GM23338 (cell line): ENCODE data around the gene ATP9A. TPM values are rescaled to one million over a fixed set of nuclear protein-coding genes. Genes with fewer than 3 reads are reported as not detected.

Source experiments
- ATAC-seq: fragments of 200-7000 bp; cut with Tn5 transposase; 3 replicates; pipeline ENCODE4 v1.9.1; 2020
- DNase-seq: peaks from one replicate; pipeline ENCODE4 v3.0.0-alpha.2; 2015; ENCODE audit warnings: low spot score
- H2AFZ ChIP-seq: fragments of 200-600 bp; sonication (generic); 2 replicates; pipeline ENCODE4 v1.8.0; 2016; ENCODE audit warnings: antibody characterized with exemption, mild to moderate bottlenecking, moderate library complexity
- H3F3A ChIP-seq: fragments of 200-600 bp; sonication (generic); replicated peaks from 2 replicates; pipeline ENCODE4 v1.8.0; 2017; ENCODE audit warnings: antibody characterized with exemption, mixed run types, low read depth
- H3K27ac ChIP-seq: fragments of 200-600 bp; sonication (generic); 2 replicates; pipeline ENCODE4 v1.6.1; 2016; ENCODE audit warnings: low read depth
- H3K27me3 ChIP-seq: fragments of 200-600 bp; sonication (generic); 2 replicates; pipeline ENCODE4 v1.8.0; 2016; ENCODE audit warnings: mild to moderate bottlenecking, mixed run types, moderate library complexity; ENCODE audit not compliant: insufficient read depth
- H3K36me3 ChIP-seq: fragments of 200-600 bp; sonication (generic); 2 replicates; pipeline ENCODE4 v1.8.0; 2016; ENCODE audit warnings: mild to moderate bottlenecking; ENCODE audit not compliant: insufficient read depth
- H3K4me1 ChIP-seq: fragments of 200-600 bp; sonication (generic); 2 replicates; pipeline ENCODE4 v1.8.0; 2016; ENCODE audit warnings: mild to moderate bottlenecking, moderate library complexity; ENCODE audit not compliant: insufficient read depth
- H3K4me2 ChIP-seq: fragments of 200-600 bp; sonication (generic); 2 replicates; pipeline ENCODE4 v1.7.1; 2017; ENCODE audit warnings: mixed run types
- H3K4me3 ChIP-seq: fragments of 200-600 bp; sonication (generic); 2 replicates; pipeline ENCODE4 v1.6.1; 2016; ENCODE audit warnings: mixed run types
- H3K79me2 ChIP-seq: fragments of 200-600 bp; sonication (generic); replicated peaks from 2 replicates; pipeline ENCODE4 v1.8.0; 2017; ENCODE audit warnings: mild to moderate bottlenecking; ENCODE audit not compliant: insufficient read depth
- H3K9me2 ChIP-seq: fragments of 200-600 bp; sonication (generic); 2 replicates; pipeline ENCODE4 v1.8.0; 2017; ENCODE audit not compliant: insufficient read depth
- H4K20me1 ChIP-seq: fragments of 200-600 bp; sonication (generic); replicated peaks from 2 replicates; pipeline ENCODE4 v1.8.0; 2017; ENCODE audit warnings: mild to moderate bottlenecking; ENCODE audit not compliant: insufficient read depth
- H3K27ac Mint-ChIP-seq: 2 replicates; pipeline ENCODE4 v1.8.0; 2020; ENCODE audit warnings: inconsistent platforms, mild to moderate bottlenecking, moderate library complexity, mixed read lengths
- H3K27me3 Mint-ChIP-seq: 3 replicates; pipeline ENCODE4 v1.8.0; 2022; ENCODE audit warnings: low read depth, mild to moderate bottlenecking, moderate library complexity, mixed read lengths, inconsistent platforms; ENCODE audit not compliant: insufficient read depth, poor library complexity
- H3K36me3 Mint-ChIP-seq: 3 replicates; pipeline ENCODE4 v1.8.0; 2021; ENCODE audit warnings: low read depth, mild to moderate bottlenecking, inconsistent platforms, moderate library complexity, mixed read lengths
- H3K4me1 Mint-ChIP-seq: 3 replicates; pipeline ENCODE4 v1.8.0; 2020; ENCODE audit warnings: mild to moderate bottlenecking, inconsistent platforms, mixed read lengths
- H3K4me3 Mint-ChIP-seq: 3 replicates; pipeline ENCODE4 v1.8.0; 2021; ENCODE audit warnings: moderate library complexity, mild to moderate bottlenecking, inconsistent platforms, mixed read lengths
- H3K9me3 Mint-ChIP-seq: 3 replicates; pipeline ENCODE4 v1.8.0; 2020; ENCODE audit warnings: moderate library complexity, mild to moderate bottlenecking, inconsistent platforms, mixed read lengths
- CREB1 ChIP-seq: fragments of 250-450 bp; sonication (Bioruptor Pico); IDR thresholded peaks from 2 replicates; pipeline ENCODE4 v1.5.0; 2020; ENCODE audit warnings: low read depth, mild to moderate bottlenecking, moderate library complexity
- CTCF ChIP-seq, 2 experiments: fragments of 200-600 bp in 1 of 2; sonication (generic) in 1 of 2; conservative IDR thresholded peaks; 2 replicates each; pipeline versions ENCODE4 v1.5.1 to v1.6.1; 2016 to 2017; ENCODE audit warnings: antibody characterized with exemption in 2 of 2, low read depth in 2 of 2, mild to moderate bottlenecking in 2 of 2, moderate library complexity in 1 of 2
- EZH2 ChIP-seq: fragments of 200-600 bp; sonication (generic); IDR thresholded peaks from one replicate; pipeline ENCODE4 v1.8.0; 2017; ENCODE audit warnings: antibody characterized with exemption, mild to moderate bottlenecking, low read depth; ENCODE audit not compliant: unreplicated experiment
- EZH2phosphoT487 ChIP-seq: fragments of 200-600 bp; sonication (generic); IDR thresholded peaks from one replicate; pipeline ENCODE4 v1.8.1; 2018; ENCODE audit warnings: antibody characterized with exemption; ENCODE audit not compliant: unreplicated experiment
- NANOG ChIP-seq: IDR thresholded peaks from 2 replicates; pipeline ENCODE4 v1.6.1; 2016; ENCODE audit warnings: antibody characterized with exemption, borderline replicate concordance
- POLR2AphosphoS5 ChIP-seq: IDR thresholded peaks from 2 replicates; pipeline ENCODE4 v1.6.1; 2016; ENCODE audit warnings: antibody characterized with exemption, low read depth
- STAT1 ChIP-seq: IDR thresholded peaks from one replicate; pipeline ENCODE4 v1.6.1; 2016; ENCODE audit warnings: antibody characterized with exemption; ENCODE audit not compliant: unreplicated experiment
- ZNF114 ChIP-seq: fragments of 250-450 bp; sonication (Bioruptor Pico); IDR thresholded peaks from 2 replicates; pipeline ENCODE4 v1.5.0; 2020; ENCODE audit warnings: mild to moderate bottlenecking, moderate library complexity
- polyA plus RNA-seq: library from polyadenylated mRNA; unstranded; fragments of >200 nt; fragmentation: Nextera tagmentation; extraction: Ambion mirVana; gene quantifications from 2 replicates; pipeline ENCODE4 v1.2.1, GENCODE V29; 2016
- total RNA-seq: library from RNA; depleted of rRNA; stranded (reverse); fragments of >200 nt; shearing (Covaris generic); gene quantifications from 2 replicates; pipeline ENCODE4 v1.2.3, GENCODE V29; 2014
- TF ChIP-seq, protein P1 (sequence below): IDR thresholded peaks from 2 replicates; pipeline ENCODE4 v1.6.1; 2016; ENCODE audit warnings: antibody characterized with exemption
- TF ChIP-seq, protein P2 (sequence below): IDR thresholded peaks from one replicate; pipeline ENCODE4 v1.6.1; 2018; ENCODE audit warnings: antibody characterized with exemption; ENCODE audit not compliant: unreplicated experiment
- TF ChIP-seq, protein P3 (sequence below): fragments of 250-450 bp; sonication (Bioruptor Pico); IDR thresholded peaks from 2 replicates; pipeline ENCODE4 v1.5.0; 2020; ENCODE audit warnings: mild to moderate bottlenecking, moderate library complexity

Gene ATP9A
- total and polyA plus RNA-seq, 2 experiments from 2014 or later: 0.94 to 5.9 TPM

DNA sequence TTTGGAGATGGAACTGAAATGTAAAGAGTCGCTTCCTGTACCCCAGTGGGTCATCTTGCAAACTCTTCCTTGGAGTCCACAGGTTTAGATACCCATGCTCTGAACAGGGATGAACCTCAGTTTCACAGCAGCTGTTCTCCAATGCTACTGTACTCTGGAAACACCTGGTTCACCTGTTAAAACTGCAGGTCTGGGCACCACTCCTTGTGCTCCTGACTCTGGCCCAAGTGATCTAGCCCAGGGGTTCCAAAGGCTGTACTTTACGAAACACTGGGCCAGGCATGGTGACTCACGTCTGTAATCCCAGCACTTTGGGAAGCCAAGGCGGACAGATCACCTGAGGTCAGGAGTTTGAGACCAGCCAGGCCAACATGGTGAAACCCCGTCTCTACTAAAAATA lies 102.1 kb downstream of the ATP9A start (continued):
- TF ChIP-seq, protein P1, sequence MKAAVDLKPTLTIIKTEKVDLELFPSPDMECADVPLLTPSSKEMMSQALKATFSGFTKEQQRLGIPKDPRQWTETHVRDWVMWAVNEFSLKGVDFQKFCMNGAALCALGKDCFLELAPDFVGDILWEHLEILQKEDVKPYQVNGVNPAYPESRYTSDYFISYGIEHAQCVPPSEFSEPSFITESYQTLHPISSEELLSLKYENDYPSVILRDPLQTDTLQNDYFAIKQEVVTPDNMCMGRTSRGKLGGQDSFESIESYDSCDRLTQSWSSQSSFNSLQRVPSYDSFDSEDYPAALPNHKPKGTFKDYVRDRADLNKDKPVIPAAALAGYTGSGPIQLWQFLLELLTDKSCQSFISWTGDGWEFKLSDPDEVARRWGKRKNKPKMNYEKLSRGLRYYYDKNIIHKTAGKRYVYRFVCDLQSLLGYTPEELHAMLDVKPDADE: no peak
- TF ChIP-seq EZH2phosphoT487 (no peak), CREB1 (CRISPR knock-in tag) (no peak), ZNF114 (CRISPR knock-in tag) (no peak), POLR2AphosphoS5 (no peak), NANOG (no peak), EZH2 (no peak), STAT1 (no peak), CTCF (conservative IDR thresholded peaks at IDR 0.05; ENCODE audit: low read depth in 2 of 2) (no peak)
- TF ChIP-seq, protein P2, sequence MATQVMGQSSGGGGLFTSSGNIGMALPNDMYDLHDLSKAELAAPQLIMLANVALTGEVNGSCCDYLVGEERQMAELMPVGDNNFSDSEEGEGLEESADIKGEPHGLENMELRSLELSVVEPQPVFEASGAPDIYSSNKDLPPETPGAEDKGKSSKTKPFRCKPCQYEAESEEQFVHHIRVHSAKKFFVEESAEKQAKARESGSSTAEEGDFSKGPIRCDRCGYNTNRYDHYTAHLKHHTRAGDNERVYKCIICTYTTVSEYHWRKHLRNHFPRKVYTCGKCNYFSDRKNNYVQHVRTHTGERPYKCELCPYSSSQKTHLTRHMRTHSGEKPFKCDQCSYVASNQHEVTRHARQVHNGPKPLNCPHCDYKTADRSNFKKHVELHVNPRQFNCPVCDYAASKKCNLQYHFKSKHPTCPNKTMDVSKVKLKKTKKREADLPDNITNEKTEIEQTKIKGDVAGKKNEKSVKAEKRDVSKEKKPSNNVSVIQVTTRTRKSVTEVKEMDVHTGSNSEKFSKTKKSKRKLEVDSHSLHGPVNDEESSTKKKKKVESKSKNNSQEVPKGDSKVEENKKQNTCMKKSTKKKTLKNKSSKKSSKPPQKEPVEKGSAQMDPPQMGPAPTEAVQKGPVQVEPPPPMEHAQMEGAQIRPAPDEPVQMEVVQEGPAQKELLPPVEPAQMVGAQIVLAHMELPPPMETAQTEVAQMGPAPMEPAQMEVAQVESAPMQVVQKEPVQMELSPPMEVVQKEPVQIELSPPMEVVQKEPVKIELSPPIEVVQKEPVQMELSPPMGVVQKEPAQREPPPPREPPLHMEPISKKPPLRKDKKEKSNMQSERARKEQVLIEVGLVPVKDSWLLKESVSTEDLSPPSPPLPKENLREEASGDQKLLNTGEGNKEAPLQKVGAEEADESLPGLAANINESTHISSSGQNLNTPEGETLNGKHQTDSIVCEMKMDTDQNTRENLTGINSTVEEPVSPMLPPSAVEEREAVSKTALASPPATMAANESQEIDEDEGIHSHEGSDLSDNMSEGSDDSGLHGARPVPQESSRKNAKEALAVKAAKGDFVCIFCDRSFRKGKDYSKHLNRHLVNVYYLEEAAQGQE: no peak

DNA sequence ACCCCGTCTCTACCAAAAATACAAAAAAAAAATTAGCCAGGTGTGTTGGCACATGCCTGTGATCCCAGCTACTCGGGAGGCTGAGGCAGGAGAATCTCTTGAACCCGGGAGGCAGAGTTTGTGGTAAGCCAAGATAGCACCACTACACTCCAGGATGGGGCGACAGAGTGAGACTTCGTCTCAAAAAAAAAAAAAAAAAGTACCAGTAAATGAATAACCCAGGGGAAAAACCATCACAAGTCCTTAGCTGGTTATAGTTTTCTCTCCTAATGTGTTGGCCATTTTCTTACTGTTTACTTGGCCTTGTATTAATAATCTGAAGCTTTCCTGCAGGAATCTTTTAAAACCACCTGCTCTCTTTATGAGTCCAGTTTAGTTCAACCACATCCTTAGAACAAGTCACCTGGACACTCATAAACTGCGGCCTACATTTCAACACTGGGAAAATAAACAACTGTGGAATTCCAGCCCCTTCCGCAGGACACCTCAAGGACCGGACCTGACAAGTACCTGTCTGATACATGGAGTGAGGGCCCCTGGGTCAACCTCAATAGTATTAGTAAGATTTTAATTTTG lies 102.6 kb downstream of the ATP9A start:
- H3K79me2 ChIP-seq: no peaks in the 10 kb centered on the region
- Mint-ChIP-seq H3K4me1 (peaks cover 10% of the 10 kb centered on the region), H3K9me3 (no peaks in the 10 kb centered on the region), H3K27me3 (no peaks in the 10 kb centered on the region), H3K4me3 (no peak overlapping the region), H3K36me3 (no peaks in the 10 kb centered on the region), H3K27ac (no peak overlapping the region)
- H3K4me1 ChIP-seq: peaks cover 10% of the 10 kb centered on the region
- H4K20me1 ChIP-seq: no peaks in the 10 kb centered on the region
- no peaks in the 10 kb centered on the region for H3K27me3 ChIP-seq
- no peak for ATAC-seq
- H3K4me2 ChIP-seq: no peak overlapping the region
- DNase-seq: no peak
- no peaks in the 10 kb centered on the region for H3K36me3 ChIP-seq
- no peak overlapping the region for H3K27ac ChIP-seq
- no peaks in the 10 kb centered on the region for H3K9me2 ChIP-seq
- H2AFZ ChIP-seq: no peak overlapping the region
- no peaks in the 10 kb centered on the region for H3F3A ChIP-seq
- no peak overlapping the region for H3K4me3 ChIP-seq
- TF ChIP-seq EZH2 (no peak), NANOG (no peak)
- TF ChIP-seq, protein P1: no peak
- TF ChIP-seq, protein P3, sequence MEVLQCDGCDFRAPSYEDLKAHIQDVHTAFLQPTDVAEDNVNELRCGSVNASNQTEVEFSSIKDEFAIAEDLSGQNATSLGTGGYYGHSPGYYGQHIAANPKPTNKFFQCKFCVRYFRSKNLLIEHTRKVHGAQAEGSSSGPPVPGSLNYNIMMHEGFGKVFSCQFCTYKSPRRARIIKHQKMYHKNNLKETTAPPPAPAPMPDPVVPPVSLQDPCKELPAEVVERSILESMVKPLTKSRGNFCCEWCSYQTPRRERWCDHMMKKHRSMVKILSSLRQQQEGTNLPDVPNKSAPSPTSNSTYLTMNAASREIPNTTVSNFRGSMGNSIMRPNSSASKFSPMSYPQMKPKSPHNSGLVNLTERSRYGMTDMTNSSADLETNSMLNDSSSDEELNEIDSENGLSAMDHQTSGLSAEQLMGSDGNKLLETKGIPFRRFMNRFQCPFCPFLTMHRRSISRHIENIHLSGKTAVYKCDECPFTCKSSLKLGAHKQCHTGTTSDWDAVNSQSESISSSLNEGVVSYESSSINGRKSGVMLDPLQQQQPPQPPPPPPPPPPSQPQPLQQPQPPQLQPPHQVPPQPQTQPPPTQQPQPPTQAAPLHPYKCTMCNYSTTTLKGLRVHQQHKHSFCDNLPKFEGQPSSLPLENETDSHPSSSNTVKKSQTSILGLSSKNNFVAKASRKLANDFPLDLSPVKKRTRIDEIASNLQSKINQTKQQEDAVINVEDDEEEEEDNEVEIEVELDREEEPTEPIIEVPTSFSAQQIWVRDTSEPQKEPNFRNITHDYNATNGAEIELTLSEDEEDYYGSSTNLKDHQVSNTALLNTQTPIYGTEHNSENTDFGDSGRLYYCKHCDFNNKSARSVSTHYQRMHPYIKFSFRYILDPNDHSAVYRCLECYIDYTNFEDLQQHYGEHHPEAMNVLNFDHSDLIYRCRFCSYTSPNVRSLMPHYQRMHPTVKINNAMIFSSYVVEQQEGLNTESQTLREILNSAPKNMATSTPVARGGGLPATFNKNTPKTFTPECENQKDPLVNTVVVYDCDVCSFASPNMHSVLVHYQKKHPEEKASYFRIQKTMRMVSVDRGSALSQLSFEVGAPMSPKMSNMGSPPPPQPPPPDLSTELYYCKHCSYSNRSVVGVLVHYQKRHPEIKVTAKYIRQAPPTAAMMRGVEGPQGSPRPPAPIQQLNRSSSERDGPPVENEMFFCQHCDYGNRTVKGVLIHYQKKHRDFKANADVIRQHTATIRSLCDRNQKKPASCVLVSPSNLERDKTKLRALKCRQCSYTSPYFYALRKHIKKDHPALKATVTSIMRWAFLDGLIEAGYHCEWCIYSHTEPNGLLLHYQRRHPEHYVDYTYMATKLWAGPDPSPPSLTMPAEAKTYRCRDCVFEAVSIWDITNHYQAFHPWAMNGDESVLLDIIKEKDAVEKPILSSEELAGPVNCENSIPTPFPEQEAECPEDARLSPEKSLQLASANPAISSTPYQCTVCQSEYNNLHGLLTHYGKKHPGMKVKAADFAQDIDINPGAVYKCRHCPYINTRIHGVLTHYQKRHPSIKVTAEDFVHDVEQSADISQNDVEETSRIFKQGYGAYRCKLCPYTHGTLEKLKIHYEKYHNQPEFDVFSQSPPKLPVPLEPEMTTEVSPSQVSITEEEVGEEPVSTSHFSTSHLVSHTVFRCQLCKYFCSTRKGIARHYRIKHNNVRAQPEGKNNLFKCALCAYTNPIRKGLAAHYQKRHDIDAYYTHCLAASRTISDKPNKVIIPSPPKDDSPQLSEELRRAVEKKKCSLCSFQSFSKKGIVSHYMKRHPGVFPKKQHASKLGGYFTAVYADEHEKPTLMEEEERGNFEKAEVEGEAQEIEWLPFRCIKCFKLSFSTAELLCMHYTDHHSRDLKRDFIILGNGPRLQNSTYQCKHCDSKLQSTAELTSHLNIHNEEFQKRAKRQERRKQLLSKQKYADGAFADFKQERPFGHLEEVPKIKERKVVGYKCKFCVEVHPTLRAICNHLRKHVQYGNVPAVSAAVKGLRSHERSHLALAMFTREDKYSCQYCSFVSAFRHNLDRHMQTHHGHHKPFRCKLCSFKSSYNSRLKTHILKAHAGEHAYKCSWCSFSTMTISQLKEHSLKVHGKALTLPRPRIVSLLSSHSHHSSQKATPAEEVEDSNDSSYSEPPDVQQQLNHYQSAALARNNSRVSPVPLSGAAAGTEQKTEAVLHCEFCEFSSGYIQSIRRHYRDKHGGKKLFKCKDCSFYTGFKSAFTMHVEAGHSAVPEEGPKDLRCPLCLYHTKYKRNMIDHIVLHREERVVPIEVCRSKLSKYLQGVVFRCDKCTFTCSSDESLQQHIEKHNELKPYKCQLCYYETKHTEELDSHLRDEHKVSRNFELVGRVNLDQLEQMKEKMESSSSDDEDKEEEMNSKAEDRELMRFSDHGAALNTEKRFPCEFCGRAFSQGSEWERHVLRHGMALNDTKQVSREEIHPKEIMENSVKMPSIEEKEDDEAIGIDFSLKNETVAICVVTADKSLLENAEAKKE (CRISPR knock-in tag): no peak
